ENCODE measurements around the gene ONECUT3.

ONECUT3 gene

DNA sequence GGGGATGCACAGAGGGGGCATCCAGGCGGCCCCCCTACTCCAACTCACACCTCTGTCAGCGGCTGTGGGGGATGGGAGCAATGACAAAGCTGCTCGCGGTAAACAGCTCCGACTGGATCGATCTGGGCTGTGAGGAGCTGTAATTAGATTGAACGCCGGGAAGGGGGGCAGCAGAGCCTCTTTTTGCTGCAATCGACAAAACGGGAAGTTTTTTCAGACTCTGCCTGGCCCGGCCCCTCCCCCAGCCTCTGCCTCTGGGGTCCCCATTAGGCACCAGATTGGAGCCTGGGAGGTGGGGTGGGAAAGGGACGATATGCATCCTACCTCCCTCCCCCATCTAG lies 16.3 kb downstream of the ONECUT3 start (continued):
- TF ChIP-seq, protein P1, sequence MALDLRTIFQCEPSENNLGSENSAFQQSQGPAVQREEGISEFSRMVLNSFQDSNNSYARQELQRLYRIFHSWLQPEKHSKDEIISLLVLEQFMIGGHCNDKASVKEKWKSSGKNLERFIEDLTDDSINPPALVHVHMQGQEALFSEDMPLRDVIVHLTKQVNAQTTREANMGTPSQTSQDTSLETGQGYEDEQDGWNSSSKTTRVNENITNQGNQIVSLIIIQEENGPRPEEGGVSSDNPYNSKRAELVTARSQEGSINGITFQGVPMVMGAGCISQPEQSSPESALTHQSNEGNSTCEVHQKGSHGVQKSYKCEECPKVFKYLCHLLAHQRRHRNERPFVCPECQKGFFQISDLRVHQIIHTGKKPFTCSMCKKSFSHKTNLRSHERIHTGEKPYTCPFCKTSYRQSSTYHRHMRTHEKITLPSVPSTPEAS (tag by site-specific recombination; IDR thresholded peaks at IDR 0.05), result no peak
- no peak for TF ChIP-seq ZBTB20 (tag by site-specific recombination; IDR thresholded peaks at IDR 0.05)
- TF ChIP-seq ZNF354C (tag by site-specific recombination; IDR thresholded peaks at IDR 0.05; ENCODE audit: borderline replicate concordance, low read depth), result no peak
- no peak for TF ChIP-seq ZNF48 (tag by site-specific recombination; IDR thresholded peaks at IDR 0.05)

DNA sequence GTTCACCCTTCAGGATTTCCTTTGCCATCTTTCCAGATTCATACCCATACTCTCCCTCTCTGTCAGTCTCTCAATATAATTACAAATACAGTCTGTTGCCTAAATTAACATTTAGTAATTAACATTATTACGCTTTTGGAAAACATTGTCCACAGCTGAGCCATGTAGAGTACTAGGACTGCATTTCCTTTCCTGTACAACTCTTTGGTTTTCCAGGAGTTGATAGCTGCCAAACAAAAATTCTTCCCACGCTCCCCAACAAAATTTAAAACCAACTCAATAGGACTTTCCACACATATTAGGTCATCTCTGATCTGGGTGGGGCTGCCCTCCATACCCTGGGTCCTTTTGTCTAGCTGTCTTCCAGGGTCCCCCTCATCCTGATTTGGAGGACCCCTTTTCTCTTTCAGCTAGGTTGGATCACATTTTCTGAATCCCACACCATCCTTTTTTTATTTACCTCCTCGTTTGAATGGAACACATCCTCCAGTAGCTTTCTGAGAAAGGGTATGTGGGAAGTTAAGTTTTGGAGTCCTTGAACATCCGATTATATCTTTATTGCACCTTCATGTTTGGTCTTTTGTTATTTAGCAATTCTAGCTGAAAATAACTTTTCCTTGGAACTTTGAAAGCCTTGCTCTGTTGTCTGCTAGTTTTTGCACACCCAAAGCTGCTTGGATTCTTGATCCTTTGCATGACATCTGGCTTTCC lies 17.7 kb downstream of the ONECUT3 start:
- Histone ChIP-seq H3K27ac (ENCODE audit: extremely low read depth, low read depth, low read length) (no peak overlapping the region), H3K36me3 (ENCODE audit: control insufficient read depth in 2 of 2, insufficient read depth in 1 of 2, low read length in 2 of 2) (no peaks in the 10 kb centered on the region), H3K9me3 (ENCODE audit: control insufficient read depth, insufficient read depth, low read depth, low read length) (no peaks in the 10 kb centered on the region), H3K4me1 (ENCODE audit: control insufficient read depth, insufficient read depth, low read length) (no peaks in the 10 kb centered on the region; the same call in 1 of the 2 replicates), H3K4me3 (ENCODE audit: low read depth, low read length) (no peak overlapping the region)
- ChIA-PET POLR2A (interaction anchor here (0.5 kb wide), 1 partner anchor 30 kb away, joined by 4 read pairs; no protein-coding TSS in a partner anchor), CTCF (interaction anchor here (0.6 to 4.9 kb wide), 11 partner anchors 11 to 100 kb away, joined by 3 to 35 read pairs (median 5); no protein-coding TSS in a partner anchor)
- TF ChIP-seq, protein P2, sequence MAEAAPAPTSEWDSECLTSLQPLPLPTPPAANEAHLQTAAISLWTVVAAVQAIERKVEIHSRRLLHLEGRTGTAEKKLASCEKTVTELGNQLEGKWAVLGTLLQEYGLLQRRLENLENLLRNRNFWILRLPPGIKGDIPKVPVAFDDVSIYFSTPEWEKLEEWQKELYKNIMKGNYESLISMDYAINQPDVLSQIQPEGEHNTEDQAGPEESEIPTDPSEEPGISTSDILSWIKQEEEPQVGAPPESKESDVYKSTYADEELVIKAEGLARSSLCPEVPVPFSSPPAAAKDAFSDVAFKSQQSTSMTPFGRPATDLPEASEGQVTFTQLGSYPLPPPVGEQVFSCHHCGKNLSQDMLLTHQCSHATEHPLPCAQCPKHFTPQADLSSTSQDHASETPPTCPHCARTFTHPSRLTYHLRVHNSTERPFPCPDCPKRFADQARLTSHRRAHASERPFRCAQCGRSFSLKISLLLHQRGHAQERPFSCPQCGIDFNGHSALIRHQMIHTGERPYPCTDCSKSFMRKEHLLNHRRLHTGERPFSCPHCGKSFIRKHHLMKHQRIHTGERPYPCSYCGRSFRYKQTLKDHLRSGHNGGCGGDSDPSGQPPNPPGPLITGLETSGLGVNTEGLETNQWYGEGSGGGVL (tag by site-specific recombination; IDR thresholded peaks at IDR 0.05), result no peak
- TF ChIP-seq ZNF19 (tag by site-specific recombination; IDR thresholded peaks at IDR 0.05; ENCODE audit: low read depth) (no peak), ZNF624 (tag by site-specific recombination; IDR thresholded peaks at IDR 0.05) (peak; percentile 100), ZNF133 (tag by site-specific recombination; IDR thresholded peaks at IDR 0.05) (peak; percentile 61), ZNF184 (tag by site-specific recombination; IDR thresholded peaks at IDR 0.05) (no peak), ZNF664 (tag by site-specific recombination; IDR thresholded peaks at IDR 0.05) (no peak), ZNF777 (tag by site-specific recombination; IDR thresholded peaks at IDR 0.05; ENCODE audit: borderline replicate concordance) (no peak), ZNF266 (tag by site-specific recombination; IDR thresholded peaks at IDR 0.05; ENCODE audit: low read depth) (no peak), ZEB2 (tag by site-specific recombination; IDR thresholded peaks at IDR 0.05) (no peak), MZF1 (tag by site-specific recombination; IDR thresholded peaks at IDR 0.05; ENCODE audit: borderline replicate concordance) (no peak), ZNF843 (tag by site-specific recombination; IDR thresholded peaks at IDR 0.05) (no peak), ZFP37 (tag by site-specific recombination; IDR thresholded peaks at IDR 0.05) (no peak), SETDB1 (IDR thresholded peaks at IDR 0.05; ENCODE audit: insufficient read length, low read length) (peak; percentile 96), SALL2 (tag by site-specific recombination; IDR thresholded peaks at IDR 0.05; ENCODE audit: borderline replicate concordance) (no peak), ZNF558 (tag by site-specific recombination; IDR thresholded peaks at IDR 0.05) (no peak), SP7 (tag by site-specific recombination; IDR thresholded peaks at IDR 0.05) (0 out of 2 replicates have a peak, but pooled peaks have one; percentile 19), SCRT2 (tag by site-specific recombination; IDR thresholded peaks at IDR 0.05) (no peak), GLI2 (tag by site-specific recombination; IDR thresholded peaks at IDR 0.05; ENCODE audit: borderline replicate concordance, low read depth) (no peak), ZNF791 (tag by site-specific recombination; IDR thresholded peaks at IDR 0.05) (no peak), ZNF623 (tag by site-specific recombination; IDR thresholded peaks at IDR 0.05) (no peak), KLF8 (tag by site-specific recombination; IDR thresholded peaks at IDR 0.05) (peak; percentile 51)
- TF ChIP-seq, protein P3, sequence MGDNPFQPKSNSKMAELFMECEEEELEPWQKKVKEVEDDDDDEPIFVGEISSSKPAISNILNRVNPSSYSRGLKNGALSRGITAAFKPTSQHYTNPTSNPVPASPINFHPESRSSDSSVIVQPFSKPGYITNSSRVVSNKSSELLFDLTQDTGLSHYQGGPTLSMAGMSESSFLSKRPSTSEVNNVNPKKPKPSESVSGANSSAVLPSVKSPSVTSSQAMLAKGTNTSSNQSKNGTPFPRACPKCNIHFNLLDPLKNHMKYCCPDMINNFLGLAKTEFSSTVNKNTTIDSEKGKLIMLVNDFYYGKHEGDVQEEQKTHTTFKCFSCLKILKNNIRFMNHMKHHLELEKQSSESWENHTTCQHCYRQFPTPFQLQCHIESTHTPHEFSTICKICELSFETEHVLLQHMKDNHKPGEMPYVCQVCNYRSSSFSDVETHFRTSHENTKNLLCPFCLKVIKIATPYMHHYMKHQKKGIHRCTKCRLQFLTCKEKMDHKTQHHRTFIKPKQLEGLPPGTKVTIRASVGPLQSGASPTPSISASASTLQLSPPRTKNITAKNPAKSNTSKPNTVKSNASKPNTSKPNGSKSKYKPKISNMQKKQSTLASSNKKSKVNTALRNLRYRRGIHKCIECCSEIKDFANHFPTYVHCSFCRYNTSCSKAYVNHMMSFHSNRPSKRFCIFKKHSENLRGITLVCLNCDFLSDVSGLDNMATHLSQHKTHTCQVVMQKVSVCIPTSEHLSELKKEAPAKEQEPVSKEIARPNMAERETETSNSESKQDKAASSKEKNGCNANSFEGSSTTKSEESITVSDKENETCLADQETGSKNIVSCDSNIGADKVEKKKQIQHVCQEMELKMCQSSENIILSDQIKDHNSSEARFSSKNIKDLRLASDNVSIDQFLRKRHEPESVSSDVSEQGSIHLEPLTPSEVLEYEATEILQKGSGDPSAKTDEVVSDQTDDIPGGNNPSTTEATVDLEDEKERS (tag by site-specific recombination; IDR thresholded peaks at IDR 0.05), result peak; percentile 98
- TF ChIP-seq, protein P4, sequence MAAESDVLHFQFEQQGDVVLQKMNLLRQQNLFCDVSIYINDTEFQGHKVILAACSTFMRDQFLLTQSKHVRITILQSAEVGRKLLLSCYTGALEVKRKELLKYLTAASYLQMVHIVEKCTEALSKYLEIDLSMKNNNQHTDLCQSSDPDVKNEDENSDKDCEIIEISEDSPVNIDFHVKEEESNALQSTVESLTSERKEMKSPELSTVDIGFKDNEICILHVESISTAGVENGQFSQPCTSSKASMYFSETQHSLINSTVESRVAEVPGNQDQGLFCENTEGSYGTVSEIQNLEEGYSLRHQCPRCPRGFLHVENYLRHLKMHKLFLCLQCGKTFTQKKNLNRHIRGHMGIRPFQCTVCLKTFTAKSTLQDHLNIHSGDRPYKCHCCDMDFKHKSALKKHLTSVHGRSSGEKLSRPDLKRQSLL (tag by site-specific recombination; IDR thresholded peaks at IDR 0.05), result no peak
- TF ChIP-seq, protein P5, sequence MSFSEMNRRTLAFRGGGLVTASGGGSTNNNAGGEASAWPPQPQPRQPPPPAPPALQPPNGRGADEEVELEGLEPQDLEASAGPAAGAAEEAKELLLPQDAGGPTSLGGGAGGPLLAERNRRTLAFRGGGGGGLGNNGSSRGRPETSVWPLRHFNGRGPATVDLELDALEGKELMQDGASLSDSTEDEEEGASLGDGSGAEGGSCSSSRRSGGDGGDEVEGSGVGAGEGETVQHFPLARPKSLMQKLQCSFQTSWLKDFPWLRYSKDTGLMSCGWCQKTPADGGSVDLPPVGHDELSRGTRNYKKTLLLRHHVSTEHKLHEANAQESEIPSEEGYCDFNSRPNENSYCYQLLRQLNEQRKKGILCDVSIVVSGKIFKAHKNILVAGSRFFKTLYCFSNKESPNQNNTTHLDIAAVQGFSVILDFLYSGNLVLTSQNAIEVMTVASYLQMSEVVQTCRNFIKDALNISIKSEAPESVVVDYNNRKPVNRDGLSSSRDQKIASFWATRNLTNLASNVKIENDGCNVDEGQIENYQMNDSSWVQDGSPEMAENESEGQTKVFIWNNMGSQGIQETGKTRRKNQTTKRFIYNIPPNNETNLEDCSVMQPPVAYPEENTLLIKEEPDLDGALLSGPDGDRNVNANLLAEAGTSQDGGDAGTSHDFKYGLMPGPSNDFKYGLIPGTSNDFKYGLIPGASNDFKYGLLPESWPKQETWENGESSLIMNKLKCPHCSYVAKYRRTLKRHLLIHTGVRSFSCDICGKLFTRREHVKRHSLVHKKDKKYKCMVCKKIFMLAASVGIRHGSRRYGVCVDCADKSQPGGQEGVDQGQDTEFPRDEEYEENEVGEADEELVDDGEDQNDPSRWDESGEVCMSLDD (tag by site-specific recombination; IDR thresholded peaks at IDR 0.05), result no peak

Measured in HEK293 (cell line).